ENCODE measurements around the gene PTPRJ.

DNA sequence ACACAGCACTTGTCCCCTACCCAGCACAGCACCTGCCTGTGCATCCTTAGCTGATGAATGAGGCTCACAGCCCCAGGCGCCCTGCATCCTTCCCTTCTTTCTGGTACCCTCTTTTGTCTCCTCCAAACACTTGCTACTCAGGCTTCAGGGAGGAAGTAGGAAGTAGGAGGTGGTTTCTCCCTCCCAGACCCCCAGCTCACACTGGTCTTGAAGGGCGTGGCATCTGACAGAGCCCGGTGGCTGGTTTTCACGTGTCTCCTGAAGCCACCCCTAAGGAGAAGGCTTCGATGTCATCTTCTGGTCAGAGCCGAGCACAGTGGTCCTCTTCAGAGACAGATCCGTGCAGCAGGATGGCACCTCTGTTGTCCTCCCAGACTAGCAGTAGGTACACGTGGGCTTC lies 109.8 kb downstream of the PTPRJ start:
- TF ChIP-seq, protein P1, sequence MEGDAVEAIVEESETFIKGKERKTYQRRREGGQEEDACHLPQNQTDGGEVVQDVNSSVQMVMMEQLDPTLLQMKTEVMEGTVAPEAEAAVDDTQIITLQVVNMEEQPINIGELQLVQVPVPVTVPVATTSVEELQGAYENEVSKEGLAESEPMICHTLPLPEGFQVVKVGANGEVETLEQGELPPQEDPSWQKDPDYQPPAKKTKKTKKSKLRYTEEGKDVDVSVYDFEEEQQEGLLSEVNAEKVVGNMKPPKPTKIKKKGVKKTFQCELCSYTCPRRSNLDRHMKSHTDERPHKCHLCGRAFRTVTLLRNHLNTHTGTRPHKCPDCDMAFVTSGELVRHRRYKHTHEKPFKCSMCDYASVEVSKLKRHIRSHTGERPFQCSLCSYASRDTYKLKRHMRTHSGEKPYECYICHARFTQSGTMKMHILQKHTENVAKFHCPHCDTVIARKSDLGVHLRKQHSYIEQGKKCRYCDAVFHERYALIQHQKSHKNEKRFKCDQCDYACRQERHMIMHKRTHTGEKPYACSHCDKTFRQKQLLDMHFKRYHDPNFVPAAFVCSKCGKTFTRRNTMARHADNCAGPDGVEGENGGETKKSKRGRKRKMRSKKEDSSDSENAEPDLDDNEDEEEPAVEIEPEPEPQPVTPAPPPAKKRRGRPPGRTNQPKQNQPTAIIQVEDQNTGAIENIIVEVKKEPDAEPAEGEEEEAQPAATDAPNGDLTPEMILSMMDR (IDR thresholded peaks at IDR 0.05): no peak
- TF ChIP-seq EZH2 (IDR thresholded peaks at IDR 0.05; ENCODE audit: borderline replicate concordance, insufficient read depth, low read depth, low read length, poor library complexity, severe bottlenecking): no peak
